GM21528 (cell line): ENCODE measurements around the gene INSYN2B.

ENCODE experiments used
- ATAC-seq: cut with Tn5 transposase; IDR thresholded peaks from one replicate; pipeline ENCODE4 v1.9.1; 2021; ENCODE audit warnings: mild to moderate bottlenecking, moderate library complexity; ENCODE audit not compliant: unreplicated experiment, low FRiP score

INSYN2B gene

GRCh38 chr5:169938439-169938838, 41.9 kb downstream of the INSYN2B start:
- no peak for ATAC-seq

GRCh38 chr5:169935762-169936161, 44.5 kb downstream of the INSYN2B start:
- ATAC-seq, result no peak

GRCh38 chr5:169934990-169935389, 45.3 kb downstream of the INSYN2B start:
- no peak for ATAC-seq

- no peak for ATAC-seq
Measured at GRCh38 chr5:169933616-169934015, 46.7 kb downstream of the INSYN2B start.

- no peak for ATAC-seq
Measured at GRCh38 chr5:169933127-169933526, 47.2 kb downstream of the INSYN2B start.

- no peak for ATAC-seq
Measured at GRCh38 chr5:169923988-169924387, 56.3 kb downstream of the INSYN2B start.

- no peak for ATAC-seq
Measured at GRCh38 chr5:169922474-169922873, 57.8 kb downstream of the INSYN2B start.

- no peak for ATAC-seq
Measured at GRCh38 chr5:169921949-169922348, 58.3 kb downstream of the INSYN2B start.

- ATAC-seq, result no peak
Measured at GRCh38 chr5:169921384-169921783, 58.9 kb downstream of the INSYN2B start.

GRCh38 chr5:169920474-169920873, 59.8 kb downstream of the INSYN2B start:
- ATAC-seq, result no peak

- ATAC-seq, result no peak
Measured at GRCh38 chr5:169918228-169918627, 62.1 kb downstream of the INSYN2B start.

- no peak for ATAC-seq
Measured at GRCh38 chr5:169917500-169917899, 62.8 kb downstream of the INSYN2B start.

- no peak for ATAC-seq
Measured at GRCh38 chr5:169914766-169915165, 65.5 kb downstream of the INSYN2B start.

- no peak for ATAC-seq
Measured at GRCh38 chr5:169913479-169913878, 66.8 kb downstream of the INSYN2B start.

- no peak for ATAC-seq
Measured at GRCh38 chr5:169911448-169912212, 68.7 kb downstream of the INSYN2B start.

GRCh38 chr5:169910393-169910792, 69.9 kb downstream of the INSYN2B start:
- no peak for ATAC-seq

- no peak for ATAC-seq
Measured at GRCh38 chr5:169909945-169910344, 70.3 kb downstream of the INSYN2B start.

GRCh38 chr5:169908864-169909263, 71.4 kb downstream of the INSYN2B start:
- no peak for ATAC-seq

- ATAC-seq, result no peak
Measured at GRCh38 chr5:169906745-169907649, 73.3 kb downstream of the INSYN2B start.

GRCh38 chr5:169905017-169905416, 75.3 kb downstream of the INSYN2B start:
- ATAC-seq, result no peak

GRCh38 chr5:169904508-169904907, 75.8 kb downstream of the INSYN2B start:
- ATAC-seq, result no peak

- ATAC-seq, result no peak
Measured at GRCh38 chr5:169904059-169904458, 76.2 kb downstream of the INSYN2B start.
